ENCODE data around the gene LBX1.

Gene LBX1

DNA sequence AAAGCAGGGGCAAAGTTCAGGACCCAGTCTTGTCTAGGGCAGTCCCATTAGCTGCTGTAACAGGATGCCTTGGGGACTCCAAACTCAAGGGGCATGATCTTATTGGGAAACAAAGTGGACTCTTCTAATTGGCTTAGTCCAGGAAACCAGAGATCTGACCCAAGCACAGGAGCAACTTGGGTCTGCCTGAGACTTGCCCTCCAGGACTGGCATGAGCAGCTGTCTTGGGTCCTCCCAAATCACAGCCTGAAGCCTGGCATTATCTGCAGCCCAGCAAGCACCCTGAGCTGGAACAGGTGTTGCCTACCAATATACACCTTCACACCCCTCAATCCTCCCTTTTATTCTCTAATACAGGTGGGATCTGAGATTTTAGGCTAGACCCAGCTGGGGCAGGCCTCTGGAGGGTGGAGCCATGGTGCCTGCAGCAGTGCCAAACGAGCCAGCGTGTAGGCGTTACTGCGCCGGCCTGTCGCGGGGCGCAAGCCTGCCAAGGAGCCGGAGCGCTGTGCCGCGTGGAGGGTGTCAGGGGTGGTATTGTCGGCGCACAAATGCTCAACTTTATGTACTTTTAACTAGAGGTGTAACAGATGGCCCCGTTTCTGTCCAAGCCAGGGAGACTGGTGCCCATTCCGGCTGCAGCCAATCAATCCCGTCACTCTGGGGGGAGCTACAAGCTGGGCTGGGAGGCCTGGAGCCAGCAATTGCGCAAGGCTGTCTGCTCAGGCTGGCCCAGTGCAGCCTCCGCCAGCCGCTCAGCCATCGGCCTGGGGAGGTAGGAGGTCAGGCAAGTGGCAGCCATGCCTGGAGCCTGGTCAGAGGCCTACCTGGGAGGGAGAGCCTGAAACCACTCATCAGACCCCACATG lies 12.8 kb upstream of the LBX1 start:
- DNase-seq: no peak

GRCh38 chr10:101238732-101239105 lies 9.5 kb upstream of the LBX1 start:
- no peak for DNase-seq

DNA sequence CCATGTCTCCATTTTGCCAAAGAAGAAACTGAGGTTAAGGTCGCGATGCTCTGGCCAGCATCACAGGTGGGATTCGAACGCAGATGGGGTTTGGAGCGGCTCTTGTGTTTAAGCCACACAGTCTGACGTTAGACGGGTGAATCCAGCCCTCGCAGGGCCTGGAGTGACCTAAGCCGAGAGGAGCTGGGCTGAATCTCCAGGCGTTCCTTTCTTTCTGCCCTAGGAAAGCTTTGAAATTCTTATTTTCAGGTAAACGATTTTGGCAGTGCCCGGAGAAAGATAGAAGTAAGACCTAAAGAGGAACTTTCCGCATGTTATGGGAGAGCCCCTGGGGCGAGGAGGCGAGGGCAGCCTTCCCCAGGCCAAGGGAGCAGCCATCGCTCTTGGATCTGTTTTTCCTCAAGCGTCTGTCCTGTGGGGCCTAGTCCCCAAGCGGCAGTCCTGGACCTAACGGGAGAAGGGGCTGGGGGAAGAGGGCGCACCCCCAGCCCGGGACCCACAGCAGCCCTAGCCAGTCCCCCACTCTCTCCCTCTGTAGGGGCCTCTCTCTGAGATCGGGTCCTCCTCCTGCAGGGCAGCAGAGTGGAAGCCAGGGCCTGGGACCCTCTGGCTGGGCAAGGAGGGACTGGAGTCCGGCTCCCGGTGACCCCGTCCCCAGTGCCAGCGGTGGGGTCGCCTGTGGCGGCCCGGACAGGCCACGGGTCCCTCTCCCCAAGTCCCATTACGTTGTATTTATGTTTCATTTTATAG lies 8.9 kb upstream of the LBX1 start:
- DNase-seq: no peak

- no peak for DNase-seq
Measured at GRCh38 chr10:101237081-101237981, 8.1 kb upstream of the LBX1 start.

GRCh38 chr10:101236376-101237080 lies 7.3 kb upstream of the LBX1 start:
- no peak for DNase-seq

- DNase-seq: no peak
Measured at GRCh38 chr10:101235766-101236165, 6.5 kb upstream of the LBX1 start.

DNA sequence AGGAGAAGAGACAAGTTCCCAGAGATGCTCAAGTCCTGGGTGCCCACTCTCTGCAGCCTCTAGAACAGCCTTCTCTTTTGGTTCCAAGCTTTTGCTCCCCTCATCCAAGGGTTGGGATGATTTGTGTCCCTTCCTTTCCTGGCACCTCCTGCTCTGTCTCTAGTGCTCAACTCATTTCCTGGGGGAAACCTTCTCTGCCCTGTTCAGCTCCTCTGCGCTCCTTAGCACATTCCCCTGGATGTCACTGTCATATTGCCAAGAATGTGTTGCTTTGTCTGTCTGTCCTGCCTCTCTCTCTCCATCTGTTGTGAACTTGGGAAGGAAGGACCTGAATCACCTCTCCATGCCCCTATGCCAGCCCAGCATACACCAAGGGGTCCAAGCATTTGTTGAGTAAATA lies 5.1 kb upstream of the LBX1 start:
- DNase-seq: no peak

GRCh38 chr10:101233863-101234262 lies 4.6 kb upstream of the LBX1 start:
- no peak for DNase-seq

DNA sequence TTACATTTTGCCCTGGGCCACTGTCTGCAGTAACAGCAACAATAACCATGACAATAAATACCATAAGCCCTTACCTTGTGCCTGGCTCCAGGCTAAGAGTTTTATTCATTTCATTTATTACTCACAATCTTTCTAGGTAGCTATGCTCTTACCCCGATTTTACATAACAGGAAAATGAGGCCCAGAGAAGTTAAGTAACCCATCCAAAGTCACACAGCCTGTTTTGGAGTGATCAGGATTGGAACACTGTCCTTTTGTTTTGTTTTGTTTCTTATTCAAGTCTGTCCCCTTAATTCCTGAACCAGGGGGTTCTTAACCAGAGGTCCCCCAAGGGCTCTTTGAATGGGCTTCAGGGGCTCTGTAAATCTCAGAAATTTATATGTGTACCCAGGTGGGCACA lies 4.2 kb upstream of the LBX1 start:
- no peak for DNase-seq

DNA sequence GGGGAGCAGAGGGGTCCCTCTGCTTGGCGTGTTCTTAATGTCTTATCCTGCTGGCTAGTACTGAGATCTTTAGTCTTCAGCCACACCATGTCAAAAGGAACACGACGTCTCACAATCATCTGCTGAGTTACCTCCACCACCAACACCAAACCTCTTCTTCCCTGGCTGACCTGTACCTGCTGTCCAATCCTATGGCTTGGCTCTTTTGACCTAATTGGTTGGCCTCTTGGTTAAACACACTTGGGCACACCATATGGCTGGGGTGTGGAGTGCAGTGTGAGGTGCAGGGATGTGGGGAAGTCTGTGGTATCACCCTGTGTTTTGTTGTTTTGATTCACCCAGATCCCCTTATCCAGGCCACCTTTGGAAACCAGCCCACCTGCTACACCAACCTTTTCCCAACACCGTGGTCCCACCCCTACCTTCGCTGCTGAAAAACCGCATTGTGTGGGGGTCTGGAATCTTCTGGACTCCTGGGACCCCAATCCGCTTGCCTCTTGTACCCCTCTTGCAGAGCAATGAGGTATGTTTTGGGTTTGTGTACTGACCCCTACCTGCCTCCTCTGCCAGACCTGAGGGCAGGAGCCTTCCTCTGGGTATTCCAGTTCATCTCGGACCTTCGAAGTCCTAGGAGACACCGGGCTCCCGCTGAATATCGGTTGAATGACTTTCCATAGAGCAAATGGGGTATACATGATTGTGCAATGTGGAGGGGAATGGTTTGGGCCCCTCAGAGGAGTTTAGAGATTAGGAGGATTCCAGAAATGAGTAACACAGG lies 2.8 kb upstream of the LBX1 start:
- no peak for DNase-seq

DNA sequence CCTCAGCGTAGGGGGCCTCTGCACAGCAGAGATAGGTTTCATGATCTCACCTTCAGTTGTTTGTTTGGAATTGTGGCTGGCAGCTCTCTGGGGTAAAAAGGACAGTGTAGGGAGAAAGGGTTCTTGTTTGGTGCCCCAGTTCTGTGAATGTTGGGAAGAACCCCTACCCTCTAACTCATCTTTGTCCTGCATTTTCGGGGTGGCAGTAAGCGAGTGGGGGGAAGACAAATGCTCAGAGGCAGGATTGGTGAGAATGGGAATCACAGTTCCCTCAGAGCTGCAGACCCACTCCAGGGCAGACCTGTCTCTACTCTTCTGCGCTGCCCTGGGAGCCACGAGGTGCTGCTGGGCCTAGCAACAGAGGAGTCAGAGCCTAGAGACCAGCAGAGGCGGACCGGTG lies 1.8 kb upstream of the LBX1 start:
- no peak for DNase-seq

GRCh38 chr10:101230183-101230917 lies 1.1 kb upstream of the LBX1 start:
- DNase-seq: no peak

DNA sequence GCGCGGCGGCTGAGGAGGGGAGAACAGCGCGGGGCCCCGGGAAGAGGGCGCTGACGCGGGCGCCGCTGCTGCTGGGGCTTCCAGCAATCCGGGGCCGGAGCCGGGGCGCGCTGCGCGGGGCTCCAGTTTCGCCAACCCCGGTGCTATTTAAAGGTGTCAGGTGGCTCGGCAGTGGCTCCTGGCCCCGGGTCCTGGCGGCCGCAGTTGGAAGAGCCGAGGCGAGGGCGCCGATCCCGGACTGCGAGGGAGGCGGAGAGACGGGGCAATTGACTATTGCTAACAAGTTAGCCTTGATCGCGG lies 347 bp downstream of the LBX1 start:
- no peak for DNase-seq

DNA sequence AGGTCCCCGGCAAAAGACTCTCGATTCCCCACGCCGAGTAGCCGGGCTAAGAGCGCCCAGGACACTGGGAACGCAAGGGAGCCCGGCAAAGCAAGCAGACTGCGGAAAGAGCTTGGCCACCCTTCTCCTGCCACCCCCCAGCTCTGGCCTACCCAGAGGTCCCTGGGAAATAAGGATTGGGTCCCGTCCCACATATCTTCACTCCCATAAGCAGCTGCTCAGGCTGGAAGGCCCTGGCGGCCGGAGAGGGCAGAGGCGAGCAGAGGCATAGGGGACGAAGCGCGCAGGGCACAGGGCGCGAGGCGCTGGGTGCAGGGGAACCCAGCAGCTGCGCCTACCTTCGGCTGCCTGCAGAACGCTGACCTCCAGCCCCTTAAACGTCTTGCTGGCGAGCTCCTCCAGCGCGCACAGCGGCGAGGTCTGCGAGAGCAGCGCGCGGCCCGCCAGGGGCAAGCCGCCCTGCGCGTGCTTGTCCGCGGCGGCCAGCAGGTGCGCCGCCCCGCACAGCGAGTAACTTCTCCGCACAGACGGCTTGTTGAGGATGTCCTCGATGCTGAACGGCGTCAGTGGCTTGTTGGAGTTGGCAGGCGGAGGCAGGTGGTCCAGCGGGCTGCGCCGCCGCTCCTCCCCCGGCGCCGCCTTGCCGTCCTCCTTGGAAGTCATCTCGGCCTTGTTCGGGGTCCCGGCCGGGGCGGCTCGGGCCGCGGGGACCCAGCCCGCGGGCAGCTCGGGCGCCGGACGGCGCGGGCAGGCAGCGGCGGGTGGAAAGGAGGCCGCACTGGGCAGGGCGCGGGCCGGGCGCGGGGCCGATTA lies 904 bp downstream of the LBX1 start:
- DNase-seq: no peak

GRCh38 chr10:101227429-101228152 lies 1.7 kb downstream of the LBX1 start:
- DNase-seq: no peak

DNA sequence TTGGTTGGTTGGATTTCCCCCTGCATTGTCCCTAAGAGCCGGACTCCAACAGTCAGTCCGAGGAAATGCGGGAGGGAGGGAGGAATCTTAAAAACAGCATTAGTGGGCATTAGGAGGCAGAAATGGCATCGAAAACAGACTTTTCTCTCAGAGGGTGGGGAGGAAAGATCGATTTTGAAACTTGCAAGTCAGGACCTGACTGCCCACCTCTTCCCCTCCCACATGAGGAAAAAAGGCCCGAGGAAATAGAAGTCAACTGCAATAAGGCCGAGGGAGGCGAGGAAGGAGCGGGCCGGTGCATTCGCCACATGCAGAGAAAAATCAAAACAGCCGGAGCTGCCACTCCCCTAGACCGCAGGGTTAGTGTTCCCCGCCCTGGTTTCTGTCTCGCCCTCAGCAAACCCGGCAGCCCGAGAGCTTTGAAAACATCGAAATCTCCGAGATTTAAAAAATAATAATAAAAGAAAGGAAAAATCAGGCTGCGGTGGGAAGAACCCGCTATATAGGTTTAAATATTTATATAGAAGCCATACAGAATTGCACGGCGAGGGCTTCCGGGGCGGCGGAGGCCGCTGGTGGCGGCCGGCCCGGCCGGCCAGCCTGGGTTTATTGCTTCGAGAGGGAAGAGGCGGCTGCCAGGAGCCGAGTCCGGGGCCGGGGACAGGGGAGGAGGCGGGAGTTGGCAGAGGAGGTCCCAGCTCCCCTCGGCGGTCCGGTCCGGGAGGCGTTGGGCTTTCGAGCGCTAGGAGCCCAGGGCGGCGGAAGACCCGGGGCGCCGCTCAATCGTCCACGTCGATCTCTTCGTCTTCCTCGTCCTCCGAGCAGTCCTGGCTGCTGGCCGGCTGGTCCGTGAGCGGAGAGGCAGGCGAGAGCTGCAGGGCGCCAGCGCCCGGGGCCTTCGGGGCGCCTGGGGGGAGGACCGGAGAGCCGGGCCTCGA lies 2.5 kb downstream of the LBX1 start:
- no peak for DNase-seq

GRCh38 chr10:101225846-101226421 lies 3.3 kb downstream of the LBX1 start:
- no peak for DNase-seq

All from bone marrow (tissue), 2 donors.